ENCODE results near the gene UXS1. TPM values are rescaled to one million over a fixed set of nuclear protein-coding genes. Genes with fewer than 3 reads are reported as not detected.

Gene UXS1
- total RNA-seq, 1 donor from 2014 or later = 68.3 TPM

GRCh38 chr2:106156305-106157296 is 37.5 kb downstream of the UXS1 start:
- H3K36me3 Mint-ChIP-seq (ENCODE audit: unreplicated experiment) = peaks cover 50% of the 10 kb centered on the region
- no peak overlapping the region for H3K27ac Mint-ChIP-seq (ENCODE audit: unreplicated experiment)
- peaks cover 8% of the 10 kb centered on the region for H3K4me1 Mint-ChIP-seq (ENCODE audit: low read depth, unreplicated experiment)
- H3K9me3 Mint-ChIP-seq (ENCODE audit: unreplicated experiment) = peaks cover 12% of the 10 kb centered on the region
- no peak for TF ChIP-seq CTCF (IDR thresholded peaks at IDR 0.05; ENCODE audit: partially characterized antibody, unreplicated experiment)
- no peaks in the 10 kb centered on the region for H3K27me3 Mint-ChIP-seq (ENCODE audit: unreplicated experiment)
- H3K4me3 Mint-ChIP-seq (ENCODE audit: unreplicated experiment) = no peak overlapping the region
- no peak for DNase-seq

- Mint-ChIP-seq H3K36me3 (ENCODE audit: unreplicated experiment) (peaks cover 44% of the 10 kb centered on the region), H3K27me3 (ENCODE audit: unreplicated experiment) (no peaks in the 10 kb centered on the region), H3K4me1 (ENCODE audit: low read depth, unreplicated experiment) (no peaks in the 10 kb centered on the region), H3K27ac (ENCODE audit: unreplicated experiment) (no peak overlapping the region), H3K9me3 (ENCODE audit: unreplicated experiment) (peaks cover 12% of the 10 kb centered on the region), H3K4me3 (ENCODE audit: unreplicated experiment) (no peak overlapping the region)
- no peak for TF ChIP-seq CTCF (IDR thresholded peaks at IDR 0.05; ENCODE audit: partially characterized antibody, unreplicated experiment)
- no peak for DNase-seq
Observed at GRCh38 chr2:106153781-106154180, 40.3 kb downstream of the UXS1 start.

- Mint-ChIP-seq H3K27ac (ENCODE audit: unreplicated experiment) (no peak overlapping the region), H3K4me1 (ENCODE audit: low read depth, unreplicated experiment) (peaks cover 12% of the 10 kb centered on the region), H3K36me3 (ENCODE audit: unreplicated experiment) (peaks cover 21% of the 10 kb centered on the region), H3K27me3 (ENCODE audit: unreplicated experiment) (no peaks in the 10 kb centered on the region), H3K4me3 (ENCODE audit: unreplicated experiment) (no peak overlapping the region), H3K9me3 (ENCODE audit: unreplicated experiment) (no peaks in the 10 kb centered on the region)
- DNase-seq = no peak
- no peak for TF ChIP-seq CTCF (IDR thresholded peaks at IDR 0.05; ENCODE audit: partially characterized antibody, unreplicated experiment)
Observed at GRCh38 chr2:106147665-106148064, 46.4 kb downstream of the UXS1 start.

- Mint-ChIP-seq H3K4me3 (ENCODE audit: unreplicated experiment) (no peak overlapping the region), H3K9me3 (ENCODE audit: unreplicated experiment) (no peaks in the 10 kb centered on the region), H3K27ac (ENCODE audit: unreplicated experiment) (no peak overlapping the region), H3K27me3 (ENCODE audit: unreplicated experiment) (no peaks in the 10 kb centered on the region), H3K4me1 (ENCODE audit: low read depth, unreplicated experiment) (peaks cover 12% of the 10 kb centered on the region), H3K36me3 (ENCODE audit: unreplicated experiment) (peaks cover 19% of the 10 kb centered on the region)
- no peak for DNase-seq
- no peak for TF ChIP-seq CTCF (IDR thresholded peaks at IDR 0.05; ENCODE audit: partially characterized antibody, unreplicated experiment)
Observed at GRCh38 chr2:106147159-106147558, 46.9 kb downstream of the UXS1 start.

Measured in glutamatergic neuron (in vitro differentiated cells).